CD14-positive monocyte (primary cell): ENCODE results near the gene SCUBE1. TPM values are rescaled to one million over a fixed set of nuclear protein-coding genes. Genes with fewer than 3 reads are reported as not detected.

Source experiments
- DNase-seq, 3 donors: peaks; one replicate each; pipeline ENCODE4 v3.0.0-alpha.2; 2011 to 2022
- H2AFZ ChIP-seq: 2 replicates; pipeline ENCODE4 v1.6.0; 2012; ENCODE audit warnings: mild to moderate bottlenecking, low read depth, low read length, inconsistent platforms; ENCODE audit not compliant: insufficient read depth, poor library complexity, severe bottlenecking
- H3K27ac ChIP-seq, 2 donors: 1 replicate in 1 of 2; 2 replicates in 1 of 2; pipeline ENCODE4 v1.5.1; 2012 to 2013; ENCODE audit warnings: low read length in 2 of 2, control low read depth in 1 of 2, inconsistent platforms in 1 of 2, low read depth in 1 of 2, mild to moderate bottlenecking in 1 of 2
- H3K27me3 ChIP-seq, 2 donors: one replicate each; pipeline versions ENCODE4 v1.6.0 to v1.6.1; 2011 to 2013; ENCODE audit warnings: low read length in 2 of 2; ENCODE audit not compliant: control insufficient read depth in 2 of 2, insufficient read depth in 2 of 2
- H3K36me3 ChIP-seq, 2 donors: replicated peaks in 1 of 2; 1 replicate in 1 of 2; 2 replicates in 1 of 2; pipeline versions ENCODE4 v1.5.1 to v1.6.1; 2012 to 2013; ENCODE audit warnings: low read length in 2 of 2, control low read depth in 1 of 2, inconsistent platforms in 1 of 2, mild to moderate bottlenecking in 1 of 2; ENCODE audit not compliant: insufficient read depth in 2 of 2, control insufficient read depth in 1 of 2
- H3K4me1 ChIP-seq, 2 donors: 1 replicate in 1 of 2; 2 replicates in 1 of 2; pipeline versions ENCODE4 v1.5.1 to v1.6.1; 2012 to 2013; ENCODE audit warnings: low read length in 2 of 2, control low read depth in 1 of 2, inconsistent platforms in 1 of 2, mild to moderate bottlenecking in 1 of 2, moderate library complexity in 1 of 2; ENCODE audit not compliant: insufficient read depth in 2 of 2, control insufficient read depth in 1 of 2
- H3K4me2 ChIP-seq: replicated peaks from 2 replicates; pipeline ENCODE3; 2012; ENCODE audit warnings: low read length, moderate library complexity, mild to moderate bottlenecking; ENCODE audit not compliant: poor library complexity, severe bottlenecking; ENCODE audit errors: extremely low read depth
- H3K4me3 ChIP-seq, 3 experiments: fragments of 200-600 bp in 1 of 3; sonication (generic) in 1 of 3; replicated peaks in 1 of 3; 1 replicate in 2 of 3; 2 replicates in 1 of 3; pipeline ENCODE4 v1.5.1; 2011 to 2013; ENCODE audit warnings: low read length in 3 of 3, mild to moderate bottlenecking in 3 of 3, control low read depth in 2 of 3, low read depth in 2 of 3, inconsistent platforms in 1 of 3, moderate library complexity in 1 of 3
- H3K79me2 ChIP-seq: 2 replicates; pipeline ENCODE4 v1.6.0; 2012; ENCODE audit warnings: mild to moderate bottlenecking, control low read depth, inconsistent platforms, low read length, moderate library complexity; ENCODE audit not compliant: insufficient read depth
- H3K9ac ChIP-seq: 2 replicates; pipeline ENCODE4 v1.6.0; 2017; ENCODE audit warnings: low read length, mild to moderate bottlenecking; ENCODE audit not compliant: insufficient read depth, poor library complexity, severe bottlenecking
- H3K9me3 ChIP-seq, 2 donors: replicated peaks in 1 of 2; 1 replicate in 1 of 2; 2 replicates in 1 of 2; pipeline versions ENCODE4 v1.5.1 to v1.6.1; 2012 to 2013; ENCODE audit warnings: low read length in 2 of 2, control low read depth in 1 of 2; ENCODE audit not compliant: control insufficient read depth in 1 of 2, insufficient read depth in 1 of 2
- H4K20me1 ChIP-seq: 2 replicates; pipeline ENCODE4 v1.6.0; 2012; ENCODE audit warnings: mild to moderate bottlenecking, low read length, control low read depth, moderate library complexity; ENCODE audit not compliant: insufficient read depth
- H3K27ac Mint-ChIP-seq, 7 donors: one replicate each; pipeline ENCODE4 v1.8.0; 2020; ENCODE audit warnings: mild to moderate bottlenecking in 7 of 7, mixed read lengths in 7 of 7, moderate library complexity in 6 of 7, inconsistent platforms in 2 of 7
- H3K27me3 Mint-ChIP-seq, 3 donors: one replicate each; pipeline ENCODE4 v1.8.0; 2021 to 2022; ENCODE audit warnings: low read depth in 3 of 3, mild to moderate bottlenecking in 3 of 3, mixed read lengths in 3 of 3, moderate library complexity in 3 of 3, inconsistent platforms in 1 of 3
- H3K36me3 Mint-ChIP-seq, 2 donors: one replicate each; pipeline ENCODE4 v1.8.0; 2020; ENCODE audit warnings: mixed read lengths in 2 of 2, inconsistent platforms in 1 of 2, mild to moderate bottlenecking in 1 of 2
- H3K4me1 Mint-ChIP-seq: one replicate; pipeline ENCODE4 v1.8.0; 2020; ENCODE audit warnings: mild to moderate bottlenecking, mixed read lengths
- H3K4me3 Mint-ChIP-seq, 2 donors: one replicate each; pipeline ENCODE4 v1.8.0; 2020; ENCODE audit warnings: mild to moderate bottlenecking in 2 of 2, mixed read lengths in 2 of 2, moderate library complexity in 1 of 2
- H3K9me3 Mint-ChIP-seq, 7 donors: one replicate each; pipeline ENCODE4 v1.8.0; 2020 to 2022; ENCODE audit warnings: mixed read lengths in 7 of 7, mild to moderate bottlenecking in 6 of 7, moderate library complexity in 6 of 7, inconsistent platforms in 2 of 7
- WGBS: methylation state at CpG from one replicate; pipeline ENCODE4 v1.1.5; 2013; ENCODE audit warnings: missing lambda C conversion rate; ENCODE audit not compliant: insufficient coverage; 5-methylcytosine and 5-hydroxymethylcytosine counted together
- intact Hi-C, 2 donors: fragments of 100-400 bp; cut with micrococcal nuclease; formaldehyde crosslinking; loops; one replicate each; pipeline versions ENCODE4 v1.15.0 to v1.15.1; 2023
- polyA plus RNA-seq, 3 donors: library from polyadenylated mRNA; depleted of rRNA in 1 of 3; unstranded in 2 of 3; stranded (reverse) in 1 of 3; fragments of 300-500 nt in 2 of 3; fragments of >200 nt in 1 of 3; fragmentation: Illumina TruSeq in 2 of 3; gene quantifications; 1 replicate in 2 of 3; 2 replicates in 1 of 3; pipeline ENCODE4 v1.2.3, GENCODE V29; 2012 to 2021
- TF ChIP-seq, protein P1 (sequence below): fragments of 200-600 bp; IDR thresholded peaks from one replicate; pipeline ENCODE4 v1.8.0; 2022; ENCODE audit warnings: antibody characterized with exemption, mild to moderate bottlenecking

SCUBE1 gene
- polyA plus RNA-seq, 3 donors: 0.20 to 0.32 (median 0.26) TPM

DNA sequence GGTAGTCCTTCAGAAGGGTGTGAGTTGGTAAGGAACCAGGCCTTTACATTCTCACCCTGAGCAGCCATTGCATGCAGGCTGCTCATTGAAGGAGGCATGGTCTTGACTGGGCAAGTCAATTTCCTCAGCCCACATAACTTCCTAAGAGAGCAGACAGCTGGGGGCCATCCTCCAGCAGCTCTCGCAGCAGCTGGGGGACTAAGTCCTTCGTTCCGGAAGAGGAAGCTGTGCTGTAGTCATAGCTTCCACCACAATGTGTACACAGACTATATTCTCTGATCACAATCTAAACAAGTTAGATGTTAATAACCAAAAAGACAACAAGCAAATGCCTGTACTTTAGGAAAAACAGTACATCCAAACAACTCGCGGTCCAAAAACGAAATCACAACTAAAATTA, 38.5 kb upstream of the SCUBE1 start:
- Histone ChIP-seq H3K4me3 (no peak overlapping the region), H3K4me2 (no peak overlapping the region), H2AFZ (peak overlapping the region; percentile 61), H3K27ac (no peak overlapping the region), H3K79me2 (no peaks in the 10 kb centered on the region), H3K4me1 (peaks cover 21 to 24% of the 10 kb centered on the region in 2 donors), H3K27me3 (no peaks in the 10 kb centered on the region), H3K9me3 (no peaks in the 10 kb centered on the region), H3K9ac (no peak overlapping the region), H3K36me3 (no peaks in the 10 kb centered on the region), H4K20me1 (no peaks in the 10 kb centered on the region)
- intact Hi-C loops: no loop called here
- H3K4me1 Mint-ChIP-seq: peaks cover 31% of the 10 kb centered on the region
- peak overlapping the region in 1 of 7 donors; percentile 4 for H3K27ac Mint-ChIP-seq
- DNase-seq: peak in 2 of 3 donors; percentile 10
- TF ChIP-seq, protein P1, sequence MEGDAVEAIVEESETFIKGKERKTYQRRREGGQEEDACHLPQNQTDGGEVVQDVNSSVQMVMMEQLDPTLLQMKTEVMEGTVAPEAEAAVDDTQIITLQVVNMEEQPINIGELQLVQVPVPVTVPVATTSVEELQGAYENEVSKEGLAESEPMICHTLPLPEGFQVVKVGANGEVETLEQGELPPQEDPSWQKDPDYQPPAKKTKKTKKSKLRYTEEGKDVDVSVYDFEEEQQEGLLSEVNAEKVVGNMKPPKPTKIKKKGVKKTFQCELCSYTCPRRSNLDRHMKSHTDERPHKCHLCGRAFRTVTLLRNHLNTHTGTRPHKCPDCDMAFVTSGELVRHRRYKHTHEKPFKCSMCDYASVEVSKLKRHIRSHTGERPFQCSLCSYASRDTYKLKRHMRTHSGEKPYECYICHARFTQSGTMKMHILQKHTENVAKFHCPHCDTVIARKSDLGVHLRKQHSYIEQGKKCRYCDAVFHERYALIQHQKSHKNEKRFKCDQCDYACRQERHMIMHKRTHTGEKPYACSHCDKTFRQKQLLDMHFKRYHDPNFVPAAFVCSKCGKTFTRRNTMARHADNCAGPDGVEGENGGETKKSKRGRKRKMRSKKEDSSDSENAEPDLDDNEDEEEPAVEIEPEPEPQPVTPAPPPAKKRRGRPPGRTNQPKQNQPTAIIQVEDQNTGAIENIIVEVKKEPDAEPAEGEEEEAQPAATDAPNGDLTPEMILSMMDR: no peak
- 6% methylated on average over 3 of the region's 6 CpGs for WGBS
- peaks cover 6 to 16% (median 8%) of the 10 kb centered on the region in 3 donors for H3K27me3 Mint-ChIP-seq
- no peaks in the 10 kb centered on the region for H3K36me3 Mint-ChIP-seq
- H3K9me3 Mint-ChIP-seq: no peaks in the 10 kb centered on the region
- no peak overlapping the region for H3K4me3 Mint-ChIP-seq

DNA sequence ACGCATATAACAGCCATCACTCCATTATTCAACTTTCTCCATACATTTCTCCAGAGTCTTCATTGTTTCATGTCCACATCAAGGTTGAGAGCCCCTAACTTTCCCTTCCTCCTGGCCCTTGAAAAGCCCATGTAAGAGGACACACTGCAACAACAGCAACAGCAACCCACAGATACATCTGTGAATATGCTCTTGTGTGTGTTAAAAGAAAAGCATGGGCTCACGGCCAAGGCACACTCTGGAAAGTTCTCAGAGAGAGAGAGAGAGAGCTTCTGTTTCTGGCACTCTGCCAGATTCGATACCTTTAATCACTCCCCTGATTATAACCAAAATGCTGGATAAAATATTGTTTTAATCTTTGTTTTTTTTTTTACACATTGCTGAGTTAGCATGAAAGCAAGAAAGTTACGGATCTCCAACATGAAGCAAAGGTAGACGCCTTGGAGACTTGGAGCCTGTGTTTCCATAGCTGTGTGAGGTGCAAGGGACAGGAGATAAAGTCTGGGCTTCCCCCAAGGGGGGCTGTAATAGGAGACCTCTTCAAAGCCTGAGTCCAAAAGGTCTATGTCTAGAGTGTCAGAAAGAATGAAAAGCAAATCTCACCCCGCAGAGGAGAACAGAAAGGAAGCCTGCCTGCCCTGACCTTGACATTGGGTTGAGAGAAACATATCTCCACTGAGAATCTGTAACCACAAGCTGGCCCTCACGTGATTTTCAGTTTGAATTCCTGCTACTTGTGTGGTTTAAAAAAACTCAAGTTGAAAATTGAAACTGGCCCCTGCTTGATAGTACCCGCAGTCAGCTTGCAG, 34.9 kb upstream of the SCUBE1 start:
- Histone ChIP-seq H3K9me3 (peaks cover 0 to 3% of the 10 kb centered on the region in 2 donors), H2AFZ (peak overlapping the region; percentile 57), H3K4me3 (no peak overlapping the region), H3K27me3 (no peaks in the 10 kb centered on the region), H3K79me2 (no peaks in the 10 kb centered on the region), H3K4me2 (peak overlapping the region; percentile 17), H4K20me1 (no peaks in the 10 kb centered on the region), H3K4me1 (peaks cover 18 to 20% of the 10 kb centered on the region in 2 donors), H3K27ac (no peak overlapping the region), H3K36me3 (no peaks in the 10 kb centered on the region), H3K9ac (no peak overlapping the region)
- H3K36me3 Mint-ChIP-seq: no peaks in the 10 kb centered on the region
- peak overlapping the region in 1 of 2 donors; percentile 72 for H3K4me3 Mint-ChIP-seq
- no peak for DNase-seq
- 10% methylated on average over 4 of the region's 8 CpGs for WGBS
- peak overlapping the region in 2 of 7 donors; percentile 15 to 30 for H3K27ac Mint-ChIP-seq
- H3K27me3 Mint-ChIP-seq: peaks cover 0 to 8% (median 1%) of the 10 kb centered on the region in 3 donors
- H3K9me3 Mint-ChIP-seq: peaks cover 0 to 7% (median 6%) of the 10 kb centered on the region in 7 donors
- TF ChIP-seq, protein P1: no peak
- H3K4me1 Mint-ChIP-seq: peaks cover 27% of the 10 kb centered on the region
- intact Hi-C loops: no loop called here
